HG03432 (cell line): ENCODE data around the gene DPP7.
"Not testable (repeated sequence)": the region's sequence is repeated elsewhere in the genome, so short reads cannot be mapped to it uniquely, and the experiment has no call there.

Experiments
- ATAC-seq: cut with Tn5 transposase; IDR thresholded peaks from one replicate; pipeline ENCODE4 v1.9.1; 2021; ENCODE audit warnings: mild to moderate bottlenecking, moderate library complexity; ENCODE audit not compliant: unreplicated experiment

Gene DPP7

DNA sequence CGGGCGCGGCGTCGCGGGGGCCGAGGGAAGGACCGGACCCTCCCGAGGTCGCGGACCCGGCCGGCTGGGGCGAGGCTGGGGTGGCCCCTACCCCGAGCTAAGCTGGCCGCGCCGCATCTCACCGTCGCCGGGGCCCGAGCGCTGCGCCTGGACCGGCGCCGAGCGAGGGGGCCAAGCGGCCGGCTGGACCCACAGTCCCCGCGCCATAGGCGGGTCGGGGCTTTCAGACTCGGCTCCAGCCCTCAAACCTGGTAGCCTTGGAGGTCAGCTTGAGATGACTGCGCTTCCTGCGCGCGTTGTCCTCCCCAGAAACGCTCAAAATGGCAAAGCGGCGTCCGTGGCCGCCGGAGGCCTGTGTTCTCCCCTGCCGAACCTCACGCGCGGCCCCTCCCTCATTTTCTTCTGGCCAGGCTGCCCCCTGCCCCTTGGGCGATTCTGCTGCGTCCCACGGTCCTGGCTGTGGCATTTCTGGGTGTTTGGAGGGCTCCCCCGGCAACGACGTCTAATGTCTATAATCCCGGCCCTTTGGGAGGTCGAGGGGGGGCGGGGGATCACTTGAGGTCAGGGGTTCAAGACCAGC is 15.7 kb upstream of the DPP7 start:
- ATAC-seq = peak; percentile 28

DNA sequence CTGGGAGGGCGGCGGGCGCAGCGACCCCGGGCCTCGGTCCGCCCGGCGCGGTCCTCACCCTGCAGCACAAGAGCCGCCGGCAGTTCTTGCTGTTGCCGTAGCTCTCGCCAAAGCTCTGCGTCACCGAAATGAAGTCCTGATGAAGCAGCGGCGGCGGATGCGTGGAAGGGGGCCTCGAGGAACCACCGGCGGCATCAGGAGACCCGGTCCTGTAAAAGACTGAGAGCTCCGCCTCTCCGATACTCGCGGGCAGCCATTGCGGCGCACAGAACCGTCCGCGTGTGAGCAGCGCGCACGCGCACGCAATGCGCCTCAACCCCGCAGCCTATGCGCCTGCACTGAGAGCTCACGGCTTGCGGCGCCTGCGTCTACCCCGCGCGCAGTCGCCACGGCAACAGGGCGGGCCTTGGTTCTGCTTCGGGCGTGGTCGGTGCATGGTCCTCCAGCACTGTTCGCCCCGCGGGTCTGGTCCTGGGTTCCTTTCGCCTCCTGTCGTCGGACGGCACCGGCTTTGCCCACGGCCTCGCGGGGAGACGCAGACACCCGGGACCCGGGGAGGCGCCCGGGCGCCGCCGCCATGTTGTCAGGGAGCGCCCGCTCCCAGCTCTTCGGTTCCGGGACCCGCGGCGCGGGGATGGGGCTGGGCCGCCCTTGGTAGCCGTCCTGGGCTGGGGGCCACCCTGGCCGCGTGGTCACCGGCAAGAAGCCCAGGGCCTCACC is 15.1 kb upstream of the DPP7 start:
- peak; percentile 82 for ATAC-seq

DNA sequence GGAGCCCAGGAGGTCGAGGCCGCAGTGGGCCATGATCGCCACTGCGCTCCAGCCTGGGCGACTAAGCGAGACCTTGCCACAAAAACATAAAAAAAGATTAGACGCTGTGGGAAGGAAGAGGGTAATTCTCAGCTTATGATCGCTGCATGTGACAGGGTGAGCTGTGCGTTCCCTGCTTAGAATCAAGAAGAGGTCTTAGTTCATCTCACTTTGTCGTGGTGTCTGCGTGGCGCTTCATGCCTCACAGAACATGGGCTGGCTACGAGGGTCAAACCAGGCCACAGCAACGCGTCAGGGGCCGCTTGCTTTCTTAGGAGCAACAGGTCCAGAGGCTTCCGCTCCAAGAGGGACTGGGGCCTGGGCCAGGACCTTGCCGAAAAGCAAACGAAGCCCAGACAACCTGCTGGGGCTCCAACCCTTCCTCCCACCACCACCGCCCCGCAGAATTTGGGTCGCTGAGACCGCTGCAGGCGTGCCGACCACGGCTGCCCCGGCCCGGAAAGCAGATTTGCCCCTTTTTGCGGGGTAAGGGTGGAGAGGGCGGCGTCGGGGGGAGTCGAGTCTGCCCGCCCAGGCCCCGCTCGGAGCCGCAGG is 14.4 kb upstream of the DPP7 start:
- peak; percentile 15 for ATAC-seq

DNA sequence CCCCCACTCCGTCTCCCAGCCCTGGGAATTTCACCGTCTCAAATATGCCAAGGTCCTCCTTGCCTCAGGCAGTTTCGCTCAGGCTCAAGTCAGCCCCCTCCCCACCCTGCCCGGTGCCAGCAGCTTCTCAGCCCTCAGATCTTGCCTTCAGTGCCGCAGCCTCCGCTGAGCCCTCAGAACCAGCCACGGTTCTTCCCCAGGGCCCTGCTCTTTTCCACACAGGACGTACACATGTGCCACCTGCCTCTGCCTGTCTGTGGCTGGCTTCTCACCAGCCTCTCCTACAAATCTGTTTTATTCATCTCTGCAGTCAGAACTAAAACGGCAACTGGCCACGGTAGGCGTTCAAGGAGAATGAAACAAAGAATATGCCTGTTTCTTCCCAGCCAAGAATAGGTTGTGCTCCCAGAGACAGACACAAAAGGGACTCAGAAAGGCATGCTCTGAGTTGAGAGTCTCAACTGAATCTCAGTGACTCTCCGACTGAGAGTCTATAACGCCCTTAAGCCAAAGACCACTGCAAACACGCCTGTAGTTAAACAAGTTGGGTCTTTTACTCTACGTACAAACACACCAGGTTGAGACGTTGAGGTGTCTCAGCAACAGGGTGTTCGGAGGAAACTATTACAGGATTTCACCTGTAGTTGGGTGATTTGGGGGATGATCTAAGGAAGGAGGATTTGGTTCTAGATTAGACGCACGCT is 13.8 kb upstream of the DPP7 start:
- ATAC-seq = no peak

- no peak for ATAC-seq
These were observed 13.0 kb upstream of the DPP7 start for GRCh38 chr9:137127301-137128157.

DNA sequence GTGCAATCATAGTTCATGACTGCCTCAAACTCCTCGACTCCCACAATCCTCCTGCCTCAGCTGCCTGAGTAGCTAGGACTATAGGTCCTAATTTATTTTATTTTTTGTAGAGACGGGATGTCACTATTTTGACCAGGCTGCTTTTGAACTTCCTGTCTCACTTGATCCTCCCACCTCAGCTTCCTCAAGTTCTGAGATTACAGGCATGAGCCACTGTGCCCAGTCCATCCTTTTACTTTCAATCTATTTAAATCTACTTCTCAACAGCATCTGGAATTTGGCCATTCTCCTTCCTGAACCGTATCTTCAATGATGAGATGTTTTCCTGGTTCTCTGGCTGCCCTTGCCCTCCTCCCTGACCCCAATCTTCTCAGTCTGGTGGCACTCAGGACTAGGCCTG is 12.3 kb upstream of the DPP7 start:
- ATAC-seq = no peak

DNA sequence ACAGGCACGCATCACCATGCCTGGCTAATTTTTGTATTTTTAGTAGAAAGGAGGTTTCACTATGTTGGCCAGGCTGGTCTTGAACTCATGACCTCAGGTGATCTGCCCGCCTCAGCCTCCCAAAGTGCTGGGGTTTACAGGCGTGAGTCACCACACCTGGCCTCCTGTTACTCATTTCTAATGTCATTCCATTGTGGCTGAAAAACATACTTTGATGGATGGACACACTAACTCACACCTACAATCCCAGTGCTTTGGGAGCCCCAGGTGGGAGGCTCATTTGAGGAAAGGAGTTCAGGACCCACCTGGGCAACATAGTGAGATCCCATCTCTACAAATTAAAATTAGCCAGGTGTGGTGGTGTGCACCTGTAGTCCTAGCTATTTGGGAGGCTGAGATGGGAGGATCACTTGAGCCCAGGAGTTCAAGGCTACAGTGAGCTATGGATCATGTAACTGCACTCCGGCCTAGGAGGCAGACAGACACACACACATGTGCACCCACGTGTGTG is 9.5 kb upstream of the DPP7 start:
- ATAC-seq = not testable (repeated sequence)

DNA sequence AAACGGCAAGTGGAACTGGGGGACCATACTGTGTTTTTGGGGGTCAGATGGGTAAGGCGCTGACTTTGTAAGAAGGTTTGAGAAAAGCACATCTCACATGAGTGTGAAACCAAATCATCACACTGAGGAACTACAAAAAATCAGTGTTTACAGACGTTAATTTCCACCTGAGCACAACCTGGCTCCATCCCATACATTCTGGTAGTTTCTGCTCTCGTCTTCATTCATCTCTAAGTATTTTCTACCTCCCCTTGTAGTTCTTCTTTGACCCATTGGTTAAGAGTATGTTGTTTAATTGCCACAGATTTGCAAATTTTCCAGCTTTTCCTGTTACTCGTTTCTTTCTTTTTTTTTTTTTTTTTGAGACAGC is 8.9 kb upstream of the DPP7 start:
- no peak for ATAC-seq

DNA sequence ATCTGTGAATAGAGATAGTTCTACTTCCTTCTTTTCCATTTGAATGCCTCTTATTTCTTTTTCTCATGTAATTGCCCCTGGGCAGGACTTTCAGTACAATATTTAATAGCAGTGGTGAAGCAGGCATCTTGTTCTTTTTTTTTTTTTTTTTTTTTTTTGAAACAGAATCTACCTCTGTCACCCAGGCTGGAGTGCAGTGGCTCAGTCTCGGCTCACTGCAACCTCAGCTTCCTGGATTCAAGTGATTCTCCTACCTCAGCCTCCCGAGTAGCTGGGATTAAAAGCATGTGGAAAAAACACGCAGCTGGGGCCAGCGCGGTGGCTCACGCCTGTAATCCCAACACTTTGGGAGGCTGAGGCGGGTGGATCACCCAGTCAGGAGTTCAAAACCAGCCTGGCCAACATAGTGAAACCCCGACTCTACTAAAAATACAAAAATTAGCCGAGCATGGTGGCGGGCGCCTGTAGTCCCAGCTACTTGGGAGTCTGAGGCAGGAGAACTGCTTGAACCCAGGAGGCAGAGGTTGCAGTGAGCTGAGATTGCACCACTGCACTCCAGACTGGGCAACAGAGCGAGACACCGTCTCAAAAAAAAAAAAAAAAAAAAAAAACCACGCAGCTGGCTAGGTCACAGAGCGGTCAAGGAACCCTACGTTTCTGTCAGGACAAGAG is 8.4 kb upstream of the DPP7 start:
- ATAC-seq = not testable (repeated sequence)

- not testable (repeated sequence) for ATAC-seq
These were observed 7.6 kb upstream of the DPP7 start for GRCh38 chr9:137121927-137122795.

- not testable (repeated sequence) for ATAC-seq
These were observed 3.6 kb upstream of the DPP7 start for GRCh38 chr9:137118092-137118603.

- no peak for ATAC-seq
These were observed 2.8 kb upstream of the DPP7 start for GRCh38 chr9:137117269-137117731.

- ATAC-seq = no peak
These were observed 2.2 kb upstream of the DPP7 start for GRCh38 chr9:137116728-137117127.

DNA sequence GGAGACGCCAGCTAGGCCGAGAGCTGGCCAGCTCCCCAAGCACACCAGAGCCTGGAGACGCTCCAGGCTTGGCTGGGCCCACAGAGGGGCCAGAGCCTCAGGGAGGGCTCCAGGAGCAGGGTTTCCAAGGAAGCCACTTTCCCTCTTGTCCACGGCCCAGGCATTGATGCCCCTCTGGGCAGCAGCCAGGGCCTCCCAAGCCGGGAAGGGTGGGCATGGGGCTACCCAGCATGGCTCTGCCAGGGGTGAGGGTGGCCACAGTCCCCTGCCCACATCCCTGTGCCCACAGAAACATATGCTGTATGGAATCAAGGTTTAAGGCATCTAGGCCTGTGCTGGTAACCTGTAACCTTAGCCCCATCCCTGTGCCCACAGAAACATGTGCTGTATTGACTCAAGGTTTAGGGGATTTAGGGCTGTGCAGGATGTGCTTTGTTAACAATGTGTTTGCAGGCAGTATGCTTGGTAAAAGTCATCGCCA is 1.5 kb upstream of the DPP7 start:
- ATAC-seq = no peak

DNA sequence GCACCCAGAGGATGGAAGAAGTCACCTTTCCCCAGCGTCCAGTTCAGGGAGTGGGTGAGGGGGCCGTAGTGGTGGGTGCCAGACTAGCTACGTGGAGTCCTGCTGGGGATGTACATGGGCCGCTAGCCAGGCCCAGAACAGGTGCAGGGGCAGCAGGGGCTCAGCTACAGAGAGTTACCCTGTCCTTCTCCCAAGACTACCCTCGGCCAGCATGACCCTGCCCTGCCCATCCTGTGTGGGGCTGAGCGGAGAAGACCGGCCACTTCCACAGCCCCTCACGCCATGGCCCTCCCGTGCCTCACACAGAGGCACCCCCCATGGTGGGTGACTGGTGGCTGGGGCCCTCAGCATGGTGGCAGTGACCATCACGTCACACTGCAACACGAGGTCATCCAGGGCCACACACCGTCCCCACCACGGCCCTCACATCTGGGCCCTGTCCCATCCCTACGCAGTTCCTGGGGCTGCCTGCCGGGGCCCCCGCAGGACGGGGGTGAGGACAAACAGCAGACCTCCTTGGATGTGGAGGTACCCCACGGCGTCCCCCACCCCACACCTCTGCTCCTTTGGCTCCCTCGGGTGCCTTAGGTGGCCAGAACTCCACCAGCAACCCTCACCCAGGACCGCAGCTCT is 977 bp upstream of the DPP7 start:
- no peak for ATAC-seq

GRCh38 chr9:137114220-137114612 is 317 bp downstream of the DPP7 start:
- ATAC-seq = no peak

- ATAC-seq = no peak
These were observed 961 bp downstream of the DPP7 start for GRCh38 chr9:137113385-137114159.
